MV-4-11 (cell line): Measurements from ENCODE around the gene STBD1.

Experiments
- DNase-seq: peaks from one replicate; lab custom pipeline; 2025; lab: John Stamatoyannopoulos, UW

STBD1 gene

DNA sequence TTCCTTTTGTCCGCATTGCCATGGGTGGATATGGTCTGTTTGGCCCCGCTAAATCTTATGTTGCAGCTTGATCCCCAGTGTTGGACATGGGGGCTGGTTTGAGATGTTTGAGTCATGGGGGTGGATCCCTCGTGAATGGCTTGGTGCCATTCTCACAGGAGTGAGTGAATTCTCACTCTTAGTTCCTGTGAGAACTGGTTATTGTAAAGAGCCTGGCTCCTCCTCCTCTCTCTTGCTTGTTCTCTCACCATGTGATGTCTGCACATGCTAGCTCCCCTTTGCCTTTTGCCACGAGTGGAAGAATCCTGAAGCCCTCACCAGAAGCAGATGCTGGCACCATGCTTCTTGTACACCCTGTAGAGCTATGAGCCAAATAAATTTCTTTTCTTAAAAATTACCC lies 22.6 kb upstream of the STBD1 start:
- DNase-seq = no peak

DNA sequence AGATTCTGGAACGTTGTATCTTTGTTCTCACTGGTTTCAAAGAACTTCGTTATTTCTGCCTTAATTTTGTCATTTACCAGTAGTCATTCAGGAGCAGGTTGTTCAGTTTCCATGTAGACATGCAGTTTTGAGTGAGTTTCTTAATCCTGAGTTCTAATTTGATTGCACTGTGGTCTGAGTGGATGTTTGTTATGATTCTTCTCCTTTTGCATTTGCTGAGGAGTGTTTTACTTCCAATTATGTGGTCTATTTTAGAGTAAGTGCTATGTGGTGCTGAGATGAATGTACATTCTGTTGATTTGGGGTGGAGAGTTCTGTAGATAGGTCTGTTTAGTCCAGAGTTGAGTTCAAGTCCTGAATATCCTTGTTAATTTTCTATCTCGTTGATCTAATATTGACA lies 18.7 kb upstream of the STBD1 start:
- peak; percentile 21 for DNase-seq

DNA sequence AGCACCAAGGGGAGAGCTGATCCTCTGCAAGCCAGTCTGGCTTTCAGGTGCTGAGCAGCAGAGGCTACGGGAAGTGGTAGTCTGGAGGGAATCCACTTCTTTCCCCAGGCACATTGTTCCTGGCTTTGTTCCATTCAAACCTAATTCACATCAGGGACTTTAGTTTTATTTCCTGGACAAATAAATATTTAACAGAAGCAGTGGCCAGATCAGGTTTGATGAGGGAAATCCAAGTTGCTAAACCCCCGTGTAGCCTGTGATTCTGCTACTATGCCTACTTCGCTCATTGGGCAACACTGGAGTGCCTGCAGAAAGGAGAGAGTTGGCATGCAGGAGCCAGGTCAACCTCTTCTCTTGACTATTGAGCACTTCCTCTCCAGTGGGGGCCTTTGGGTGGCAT lies 13.8 kb upstream of the STBD1 start:
- no peak for DNase-seq

DNA sequence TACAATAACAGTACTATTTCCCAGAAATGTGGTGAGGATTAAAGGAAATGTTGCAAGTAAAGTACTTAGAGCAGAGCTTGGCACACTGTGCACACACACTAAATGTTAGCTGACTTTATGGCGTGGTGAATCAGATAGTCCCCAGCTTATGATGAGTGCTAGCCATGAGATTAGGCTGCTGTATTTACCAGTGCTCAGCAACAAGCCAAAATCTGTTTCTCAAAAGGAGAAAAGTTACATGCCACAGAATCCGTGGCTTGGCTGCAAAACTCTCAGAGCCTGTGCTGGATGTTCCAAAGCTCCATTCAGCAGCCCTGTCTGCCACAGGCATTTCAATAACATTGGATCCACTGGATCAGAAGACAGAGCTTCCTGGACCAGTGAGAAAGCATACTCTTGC lies 12.8 kb upstream of the STBD1 start:
- DNase-seq = peak; percentile 50

DNA sequence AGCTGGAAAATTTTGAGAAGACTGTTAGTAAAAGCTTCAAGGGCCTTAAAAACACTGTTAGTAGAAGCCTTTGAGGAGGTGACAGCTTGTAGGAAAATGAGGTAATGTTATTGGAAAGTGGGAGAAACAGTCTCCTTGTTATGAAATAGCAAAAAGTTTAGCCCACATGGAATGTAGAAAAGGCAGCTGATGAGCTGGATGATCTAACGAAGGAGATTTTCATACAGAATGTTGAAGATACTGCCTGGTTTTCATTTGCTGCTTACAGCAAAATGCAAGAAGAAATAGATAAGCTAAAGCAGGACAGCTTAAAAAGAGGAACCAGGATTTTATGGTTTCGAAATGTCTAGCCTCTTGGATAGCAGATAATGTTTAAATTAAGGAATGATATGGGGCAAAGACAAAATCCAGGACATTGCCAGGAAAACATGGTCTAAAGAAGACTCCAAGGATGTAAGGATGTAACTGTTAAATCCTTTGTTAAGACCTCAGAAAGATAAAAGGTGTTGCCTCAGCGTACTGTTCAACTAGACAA lies 10.2 kb upstream of the STBD1 start:
- DNase-seq = peak; percentile 76

DNA sequence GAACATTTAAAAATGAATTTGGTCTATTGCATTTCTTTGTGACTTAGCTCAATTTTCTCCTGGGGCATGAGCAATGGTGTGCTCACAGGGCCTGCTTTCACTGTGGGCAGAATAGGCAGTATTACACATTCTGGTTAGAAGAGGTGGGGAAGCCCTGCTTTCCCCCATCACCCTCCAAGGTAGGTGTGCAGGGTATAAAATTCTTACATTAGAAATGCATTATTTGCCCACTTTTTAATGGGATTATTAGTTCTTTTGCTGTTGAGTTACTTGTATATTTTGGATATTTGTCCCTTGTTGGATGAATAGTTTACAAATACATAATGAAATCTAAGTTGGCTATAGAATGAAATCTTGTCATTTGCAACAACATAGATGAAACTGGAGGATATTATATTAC lies 8.3 kb upstream of the STBD1 start:
- no peak for DNase-seq

DNA sequence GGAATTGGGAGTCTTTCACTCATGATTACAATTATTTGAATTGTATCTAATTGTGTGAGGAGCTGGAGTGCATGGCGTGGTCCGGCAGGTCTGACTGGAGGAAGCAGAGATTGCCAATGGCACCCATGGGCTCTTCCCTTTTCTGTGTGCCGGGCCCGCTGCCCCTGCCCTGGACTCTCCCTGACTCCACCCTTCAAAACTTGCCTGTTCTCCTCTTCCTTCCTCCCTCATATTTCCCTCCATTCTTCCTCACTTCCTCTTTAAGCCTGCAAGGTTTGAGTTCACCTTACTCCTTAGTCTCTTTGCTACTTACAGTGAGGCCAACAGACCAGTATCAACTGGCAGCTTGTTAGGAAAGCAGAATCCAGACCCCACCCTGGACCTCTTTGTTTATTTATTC lies 6.5 kb upstream of the STBD1 start:
- DNase-seq = peak; percentile 61

DNA sequence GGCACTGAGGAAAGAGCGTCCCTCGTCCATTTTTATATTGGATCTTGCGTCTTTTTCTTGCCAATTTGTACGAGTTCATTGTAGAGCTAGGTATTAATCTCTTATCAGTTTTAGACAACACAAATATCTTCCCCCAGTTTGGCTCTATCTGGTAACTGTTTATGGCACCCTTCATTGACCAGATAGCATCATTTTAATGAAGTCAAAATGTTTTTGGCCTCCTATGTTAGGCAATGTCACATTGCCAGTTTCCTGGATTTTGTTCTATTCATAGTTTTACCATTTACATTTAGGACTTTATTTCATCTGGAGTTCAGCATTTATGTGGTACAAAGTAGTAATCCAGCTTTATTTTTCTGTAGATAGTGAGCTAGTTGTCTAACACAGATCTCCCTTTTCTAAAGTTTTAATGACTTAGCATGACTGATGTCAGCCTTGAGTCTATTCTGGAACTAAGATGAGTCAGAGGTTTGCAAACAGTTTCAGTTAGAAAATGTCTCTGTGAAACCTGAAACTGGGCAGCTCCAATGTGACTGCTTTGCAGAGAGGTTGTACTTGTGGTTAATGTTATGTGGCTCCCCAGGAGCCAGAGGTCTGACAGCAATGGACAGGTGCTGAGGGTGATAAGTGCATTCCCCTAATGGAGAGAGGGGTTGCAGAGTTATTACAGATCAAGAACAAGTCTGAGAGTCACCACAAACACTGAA lies 5.3 kb upstream of the STBD1 start:
- peak; percentile 89 for DNase-seq

DNA sequence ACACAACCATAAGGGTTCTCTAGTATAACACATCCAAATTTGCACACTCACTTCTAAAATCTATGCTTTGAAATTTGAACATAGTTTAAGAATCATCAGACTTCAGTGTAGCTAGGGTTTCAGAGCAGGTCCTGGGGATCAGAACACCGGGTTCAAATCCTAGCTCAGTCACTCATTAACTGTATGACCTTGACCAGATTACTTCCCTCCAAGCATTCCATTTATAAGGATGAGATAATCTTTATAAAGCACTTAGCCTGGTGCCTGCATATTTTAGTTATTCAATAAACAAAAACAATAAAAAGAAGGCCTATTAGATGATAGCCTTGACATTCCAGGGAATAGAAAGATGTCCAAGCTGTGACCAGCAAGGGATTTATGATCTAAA lies 4.8 kb upstream of the STBD1 start:
- DNase-seq = no peak

DNA sequence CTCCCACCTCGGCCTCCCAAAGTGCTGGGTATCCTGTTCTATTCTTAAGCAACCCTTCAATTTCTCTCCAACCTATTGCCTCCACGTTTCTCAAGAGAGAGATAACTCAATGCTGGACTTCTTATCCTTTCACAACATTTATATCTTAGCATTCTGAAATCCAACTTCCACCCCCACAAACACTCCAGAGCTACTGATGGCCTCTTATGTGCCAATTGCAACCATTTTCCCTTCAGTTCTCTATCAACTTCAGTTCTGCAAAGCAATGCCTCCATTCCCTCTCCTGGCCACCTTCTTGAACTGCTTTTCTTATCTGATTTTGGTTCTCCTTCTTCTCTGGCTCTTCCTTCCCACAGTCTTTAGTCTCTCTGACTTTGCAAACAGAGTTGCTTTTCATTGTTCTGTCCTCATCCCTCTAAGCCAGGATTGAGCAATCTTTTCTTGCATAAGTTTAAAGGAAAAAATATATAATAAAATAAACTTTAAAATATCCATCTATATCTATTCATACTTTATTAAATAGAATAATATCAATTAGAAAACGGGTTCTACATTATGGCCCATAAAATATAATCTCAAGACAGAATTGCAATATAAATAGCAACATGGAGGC lies 3.6 kb upstream of the STBD1 start:
- DNase-seq = peak; percentile 76

DNA sequence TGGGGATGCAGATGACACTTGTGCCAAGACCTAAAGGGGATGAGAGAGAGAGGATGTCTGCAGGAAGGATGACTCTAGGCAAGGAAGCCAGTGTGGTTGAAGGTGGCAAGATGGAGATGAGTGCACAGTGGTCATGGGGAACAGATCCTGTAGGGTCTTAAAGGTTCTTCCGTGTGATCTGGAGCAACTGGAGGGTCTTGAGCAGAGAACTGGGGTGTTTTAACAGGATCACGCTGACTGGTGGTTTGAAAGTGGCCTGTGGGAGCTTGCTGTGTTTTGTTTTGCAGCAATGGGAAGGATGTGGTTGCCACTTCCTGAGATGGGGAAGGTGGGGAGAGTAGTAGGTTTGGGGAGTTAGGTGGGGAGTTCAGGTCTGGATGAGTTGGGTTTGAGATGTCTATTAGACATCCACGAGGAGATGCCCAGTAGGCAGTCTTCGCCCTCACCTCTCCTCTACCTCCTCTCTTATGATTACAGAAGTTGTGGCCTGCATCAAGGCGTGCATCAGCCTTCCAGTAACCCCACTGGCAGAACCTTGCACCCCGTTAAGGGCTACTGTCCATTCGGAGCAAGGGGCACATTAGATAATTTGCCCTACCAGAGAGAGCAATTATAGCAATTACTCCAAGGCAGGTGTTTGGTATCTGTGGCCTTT lies 1.4 kb upstream of the STBD1 start:
- DNase-seq = no peak

DNA sequence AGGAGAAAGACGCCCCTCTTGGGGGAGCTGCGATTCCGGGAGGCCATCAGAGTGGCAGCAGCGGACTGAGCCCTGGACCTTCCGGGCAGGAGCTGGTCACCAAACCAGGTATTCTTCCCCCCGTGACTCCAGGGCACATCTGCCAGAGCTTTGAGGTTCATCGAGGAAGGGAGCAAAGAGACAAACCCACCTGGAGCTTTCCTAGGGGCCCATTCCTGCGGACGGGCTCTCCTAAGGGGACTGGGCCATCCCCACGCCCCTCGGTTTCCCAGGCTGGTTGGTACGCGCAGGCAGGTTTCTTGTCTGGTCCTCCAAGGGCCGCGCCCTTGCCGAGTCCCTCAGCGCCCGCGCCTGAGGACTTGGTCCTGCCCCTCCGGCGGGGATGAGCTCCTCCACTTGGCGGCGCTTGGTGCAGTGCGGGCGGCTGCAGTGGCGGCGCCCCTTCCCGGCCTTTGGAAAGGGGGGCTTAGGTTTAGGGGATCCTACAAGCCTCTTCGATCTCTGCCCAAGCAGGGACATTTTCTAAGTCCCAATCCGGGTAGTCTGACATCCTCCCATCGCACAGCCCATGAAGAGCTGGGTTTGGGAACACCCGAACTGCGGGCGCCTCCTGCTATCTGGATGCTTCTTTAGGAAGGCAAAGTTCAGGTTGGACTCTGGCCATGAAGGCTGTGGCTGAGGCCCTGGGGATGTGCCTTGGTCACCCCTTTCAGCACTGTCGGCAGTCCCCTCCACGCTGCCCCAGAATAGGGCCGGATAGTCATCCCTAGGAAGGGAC lies 538 bp downstream of the STBD1 start:
- DNase-seq = no peak

DNA sequence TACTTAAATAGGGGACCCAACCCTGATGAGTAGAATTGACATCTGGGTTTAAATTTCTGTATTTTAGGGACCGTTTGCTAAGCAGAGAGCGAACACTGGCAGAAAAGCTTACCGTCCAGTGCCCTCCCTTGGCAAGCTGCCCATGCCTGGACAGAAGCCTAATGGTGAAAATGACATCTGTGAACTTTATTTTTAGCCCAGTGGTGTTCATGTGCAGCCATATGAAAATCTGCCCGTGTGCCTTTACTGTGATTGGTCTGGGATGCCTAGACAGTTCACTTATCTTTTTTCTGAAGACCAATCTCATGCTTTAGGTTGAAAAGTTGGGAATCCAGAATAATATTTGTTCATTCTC lies 1.1 kb downstream of the STBD1 start:
- DNase-seq = no peak

DNA sequence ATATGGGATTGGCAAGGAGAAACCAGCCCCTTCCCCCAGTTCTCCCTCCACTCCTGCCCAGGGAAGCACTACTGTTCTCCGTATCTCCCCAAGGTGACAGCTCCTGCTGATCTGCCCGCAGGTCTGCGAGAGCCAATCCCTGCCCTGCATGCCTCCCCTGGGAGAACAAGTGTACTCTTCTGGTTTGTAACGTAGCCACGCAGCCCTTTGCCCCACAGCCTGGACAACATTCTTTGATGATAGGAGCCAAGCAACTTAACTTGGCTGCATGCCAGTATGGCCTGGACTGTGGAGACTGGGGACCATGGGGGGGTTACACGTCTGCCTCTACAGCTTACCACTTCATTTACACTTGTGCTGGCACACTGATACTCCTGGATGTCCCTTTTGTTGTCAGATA lies 2.0 kb downstream of the STBD1 start:
- no peak for DNase-seq

DNA sequence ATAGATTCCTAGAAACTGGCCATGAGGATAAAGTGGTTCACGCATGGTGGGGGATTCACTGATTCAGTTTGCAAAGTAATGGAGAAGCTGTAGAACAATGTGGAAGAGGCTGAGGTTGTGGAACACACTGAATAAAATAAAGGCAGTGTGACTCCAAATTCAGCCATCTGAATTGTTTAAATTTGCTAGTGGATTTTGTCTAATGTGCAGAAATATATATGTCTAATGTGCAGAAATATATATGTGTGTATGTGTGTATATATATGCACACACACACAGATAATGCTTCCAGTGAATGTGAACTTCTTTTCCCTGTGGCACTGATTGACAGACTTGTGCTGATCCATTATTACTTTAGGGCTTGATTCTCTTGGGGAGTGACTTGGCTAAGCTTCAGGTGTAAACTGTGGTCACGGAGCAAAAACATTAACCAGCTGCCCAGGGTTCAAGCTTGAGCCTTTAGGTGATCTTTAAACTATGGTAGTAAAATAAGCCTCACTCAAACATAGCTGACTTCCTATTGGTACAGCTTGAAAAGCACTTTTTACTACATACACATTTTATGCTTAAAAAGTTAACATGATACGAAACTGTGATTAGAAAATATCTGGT lies 3.5 kb downstream of the STBD1 start:
- DNase-seq = no peak

DNA sequence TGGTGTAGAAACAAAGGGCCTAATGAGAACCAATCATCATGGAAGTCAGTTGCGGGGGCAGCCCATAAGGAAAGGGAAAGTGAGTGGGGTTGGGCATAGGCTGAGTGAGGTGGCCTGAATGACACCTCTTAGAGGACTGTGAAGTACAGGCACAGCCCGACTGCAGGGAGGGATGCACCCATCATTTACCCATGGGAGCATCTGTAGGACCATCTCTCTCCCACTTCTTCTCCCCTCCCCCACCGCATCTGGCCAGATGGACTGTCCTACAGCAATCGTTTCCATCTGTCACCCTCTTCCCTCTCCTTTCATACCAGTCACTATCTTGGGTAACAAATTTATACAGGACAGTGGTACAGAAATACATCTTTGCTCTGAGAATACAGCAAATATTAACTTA lies 4.2 kb downstream of the STBD1 start:
- DNase-seq = no peak

DNA sequence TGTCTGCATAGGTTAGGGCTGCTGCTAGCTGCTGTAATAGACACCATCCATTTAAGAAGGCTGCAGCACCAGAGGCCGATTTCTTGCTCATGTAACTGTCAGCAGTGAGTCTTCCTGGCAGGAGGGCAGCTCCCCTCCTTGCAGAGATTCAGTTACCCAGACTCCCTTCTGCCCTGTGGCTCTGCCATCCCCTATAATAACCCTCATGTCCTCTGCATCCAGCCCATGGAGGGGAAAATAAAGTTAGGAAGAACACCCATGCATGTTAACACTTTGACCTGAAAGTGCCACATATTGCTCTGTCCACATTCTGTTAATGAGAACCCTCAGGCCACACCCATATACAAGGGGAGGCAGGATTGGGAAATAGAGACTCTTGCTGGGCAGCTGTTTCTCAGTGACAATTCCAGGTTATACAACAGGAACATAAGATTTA lies 5.4 kb downstream of the STBD1 start:
- DNase-seq = peak; percentile 39

DNA sequence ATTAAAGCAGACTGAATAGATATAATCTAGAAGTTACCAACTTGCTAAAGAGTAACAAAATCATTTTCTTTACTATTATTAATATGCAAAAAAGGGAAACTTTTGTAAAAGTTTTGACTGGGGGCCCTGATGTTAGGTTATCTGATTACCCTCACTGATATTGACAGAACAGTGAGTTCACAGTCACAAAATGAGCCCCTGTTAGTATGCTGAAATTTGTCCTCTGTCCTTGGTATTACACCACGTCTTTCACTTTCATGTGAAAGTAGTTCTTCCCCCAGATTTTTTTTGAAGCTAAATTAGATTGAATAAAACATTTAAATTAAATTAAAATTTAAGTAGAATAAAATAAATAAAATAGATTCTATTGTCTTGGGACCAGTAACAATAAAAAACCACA lies 5.9 kb downstream of the STBD1 start:
- no peak for DNase-seq

DNA sequence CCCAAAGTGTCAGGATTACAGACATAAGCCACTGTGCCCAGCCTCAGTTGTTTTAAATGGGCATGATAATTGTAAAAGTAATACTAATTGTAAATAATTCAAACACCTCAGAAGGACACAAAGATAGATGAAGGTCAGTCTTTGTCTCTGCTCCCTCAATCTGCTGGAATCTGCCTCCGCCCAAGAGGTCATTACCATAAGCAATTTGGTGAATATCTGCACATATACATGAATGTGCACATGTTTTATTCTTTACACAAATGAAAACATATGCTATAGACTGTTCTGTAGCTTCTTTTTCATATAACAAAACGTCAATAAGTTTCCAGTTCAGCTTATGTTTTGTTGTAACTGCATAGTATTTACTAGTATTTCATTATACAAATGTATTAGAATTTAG lies 7.0 kb downstream of the STBD1 start:
- DNase-seq = no peak

DNA sequence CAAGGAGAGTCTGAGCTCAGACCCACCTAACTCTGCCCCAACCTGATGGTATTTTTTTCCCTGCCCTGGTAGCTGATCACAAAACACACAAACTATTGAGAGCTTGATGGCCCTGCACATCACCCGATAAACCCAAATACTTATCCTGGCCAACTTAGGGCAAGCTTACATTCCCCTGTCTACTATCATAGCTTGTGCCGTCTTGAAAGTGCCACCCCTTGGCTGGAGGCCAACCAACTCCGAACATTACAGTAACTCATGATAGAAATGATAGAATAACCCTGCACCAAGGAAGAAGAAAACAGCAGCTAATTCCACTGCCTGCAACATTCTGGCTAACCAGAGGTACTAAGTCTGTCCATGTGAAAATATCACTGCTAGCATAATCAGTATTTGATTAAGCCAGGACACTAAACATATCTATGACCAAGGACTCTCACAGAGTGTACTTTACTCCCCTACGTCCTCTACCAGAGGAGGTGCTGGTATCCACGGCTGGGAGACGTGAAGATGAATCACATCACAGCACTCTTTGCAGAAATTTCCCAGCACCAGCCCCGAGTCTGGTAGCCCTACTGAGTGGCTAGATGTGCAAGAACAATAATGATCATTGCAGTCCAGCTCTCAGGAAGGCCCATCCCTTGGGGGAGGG lies 8.9 kb downstream of the STBD1 start:
- no peak for DNase-seq

DNA sequence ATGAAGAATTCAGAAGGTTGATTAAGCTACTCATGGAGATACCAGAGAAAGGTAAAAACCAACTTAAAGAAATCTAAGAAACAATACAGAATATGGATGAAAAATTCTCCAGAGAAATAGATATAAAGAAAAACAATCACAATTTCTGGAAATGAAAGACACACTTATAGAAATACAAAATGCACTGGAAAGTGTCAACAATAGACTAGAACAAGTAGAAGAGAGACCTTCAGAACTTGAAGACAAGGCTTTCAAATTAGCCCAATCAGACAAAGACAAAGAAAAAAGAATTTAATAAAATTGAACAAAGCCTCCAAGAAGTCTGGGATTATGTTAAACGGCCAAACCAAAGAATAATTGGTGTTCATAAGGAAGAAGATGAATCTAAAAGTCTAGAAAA lies 9.6 kb downstream of the STBD1 start:
- no peak for DNase-seq

DNA sequence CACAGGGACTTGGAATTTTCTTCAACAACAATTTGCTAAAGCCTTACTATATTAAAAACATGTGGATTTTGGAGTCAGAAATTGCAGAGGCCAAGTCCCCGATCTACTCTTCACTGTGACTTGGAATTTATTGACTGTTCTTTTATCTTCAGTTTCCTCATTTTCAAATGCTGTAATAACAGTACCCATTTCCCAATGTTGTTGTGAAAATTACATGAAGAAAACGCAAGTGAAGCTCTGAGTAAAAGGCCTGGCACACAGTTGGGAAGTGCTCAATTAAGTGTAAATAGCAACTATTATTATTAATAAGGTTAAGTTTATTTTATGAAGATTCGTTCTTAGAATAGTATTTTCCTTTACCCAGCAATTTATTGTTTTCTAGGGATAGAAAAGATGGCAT lies 15.7 kb downstream of the STBD1 start:
- peak; percentile 14 for DNase-seq
